Epidermal melanocyte (primary cell): ENCODE results near the gene RLF.

Experiments
- DNase-seq: peaks from one replicate; pipeline ENCODE4 v3.0.0; 2011; ENCODE audit warnings: low spot score; ENCODE audit not compliant: insufficient read length

Gene RLF

DNA sequence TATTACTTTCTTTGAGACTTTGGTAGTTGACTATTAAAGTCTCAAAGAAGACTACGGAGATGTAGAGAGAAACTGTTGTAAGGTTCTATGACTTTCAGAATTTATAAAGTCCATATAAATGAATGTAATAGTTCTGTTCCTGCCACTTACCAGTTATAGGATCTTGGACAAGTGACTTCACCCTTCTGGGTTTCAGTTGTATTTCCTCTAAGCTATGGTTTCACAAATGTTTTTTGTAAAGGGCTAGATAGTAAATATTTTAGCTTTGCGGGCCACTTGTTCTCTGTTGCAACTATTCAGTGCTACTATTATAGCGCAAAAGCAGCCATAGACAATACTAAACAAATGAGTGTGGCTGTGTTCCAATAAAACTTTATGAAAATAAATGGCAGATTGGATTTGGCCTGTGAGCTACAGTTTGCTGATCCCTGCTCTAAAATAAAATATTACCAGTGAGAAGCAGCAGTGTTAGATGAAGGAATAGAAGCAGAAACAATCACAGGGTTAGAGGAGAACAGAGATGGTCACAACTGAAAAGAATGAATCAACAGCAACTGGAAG lies 111.5 kb downstream of the RLF start:
- DNase-seq, result no peak

DNA sequence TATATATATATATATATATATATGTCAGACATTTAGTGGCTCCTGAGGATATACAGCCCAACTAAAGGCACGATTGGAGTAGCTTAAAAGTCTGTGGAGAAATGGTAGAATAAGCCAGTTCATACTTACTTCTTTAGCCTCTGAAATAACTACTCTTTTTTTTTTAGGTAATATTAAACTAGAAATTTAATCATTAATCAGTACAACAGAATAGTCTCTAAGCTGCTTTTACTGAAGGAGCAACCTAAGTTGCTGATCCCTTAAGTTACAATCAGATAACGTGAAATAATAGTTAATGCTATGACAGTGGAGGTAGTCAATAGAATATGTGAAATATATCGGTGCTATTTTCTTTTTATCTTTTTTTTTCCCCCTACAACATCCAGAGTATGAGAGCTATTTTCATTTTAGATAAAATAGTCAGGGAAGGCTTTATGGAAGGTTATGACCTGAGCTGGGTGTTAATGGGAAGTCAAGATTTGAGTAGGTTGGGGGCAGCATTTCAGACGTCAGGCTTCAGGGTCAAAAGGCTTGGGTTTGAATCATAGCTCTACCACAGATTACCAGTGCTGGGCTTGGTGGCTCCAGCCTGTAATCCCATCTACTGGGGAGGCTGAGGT lies 112.5 kb downstream of the RLF start:
- DNase-seq, result no peak

DNA sequence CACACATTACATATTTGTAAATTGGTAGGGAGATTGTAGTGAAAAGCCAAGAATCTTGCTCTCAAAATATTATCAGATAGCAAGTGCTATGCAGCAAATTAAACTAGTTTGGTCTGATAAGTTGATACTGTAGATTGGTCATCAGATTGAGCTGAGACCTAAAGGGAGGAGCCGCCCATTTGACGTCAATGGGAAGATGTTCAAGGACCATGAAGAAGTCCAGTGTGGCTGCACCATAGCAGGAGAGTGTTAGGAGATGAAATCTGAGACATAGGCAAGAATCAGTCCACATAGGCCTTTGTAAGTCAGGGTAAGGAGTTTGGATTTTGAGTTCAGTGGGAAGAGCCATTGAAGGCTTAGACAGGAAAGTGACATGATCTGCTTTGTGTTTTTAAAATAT lies 113.1 kb downstream of the RLF start:
- no peak for DNase-seq

DNA sequence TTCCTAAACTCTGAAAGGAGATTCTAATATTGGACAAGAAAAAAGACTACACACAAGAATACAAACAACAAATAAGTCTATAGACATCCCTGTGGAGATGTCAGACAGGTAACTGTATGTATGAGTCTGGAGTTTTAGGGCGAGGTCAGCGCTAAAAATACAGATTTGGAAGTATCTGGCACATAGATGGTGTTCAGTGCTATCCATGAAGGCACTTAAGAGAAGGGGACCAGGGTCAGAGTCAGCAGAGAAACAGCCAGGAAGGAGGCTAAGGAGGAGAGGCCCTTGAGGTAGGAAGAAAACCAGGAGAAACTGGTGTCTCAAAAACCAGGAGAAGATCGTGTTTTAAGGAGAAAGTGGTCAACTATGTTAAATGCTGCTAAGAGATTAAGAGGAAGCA lies 114.9 kb downstream of the RLF start:
- no peak for DNase-seq

DNA sequence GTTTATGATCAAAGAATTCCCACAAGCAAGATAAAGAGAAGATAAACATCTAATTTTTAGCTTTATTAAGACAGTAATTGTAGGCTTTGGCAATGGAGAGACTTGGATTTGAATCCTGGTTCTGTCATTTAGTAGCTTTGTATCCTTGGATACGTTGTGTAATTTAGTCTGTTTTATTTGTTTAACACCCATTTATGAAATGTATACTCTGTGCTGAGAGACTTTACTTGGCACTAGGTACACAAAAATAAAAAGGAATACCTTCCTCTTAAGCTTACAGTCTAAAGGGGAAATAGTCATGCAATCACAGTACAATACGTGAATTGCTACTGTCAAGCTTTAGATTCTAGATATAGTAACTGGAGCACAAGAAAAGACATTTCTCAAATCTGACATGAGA lies 120.7 kb downstream of the RLF start:
- no peak for DNase-seq
